Measurements from ENCODE around the gene MINK1. TPM values are rescaled to one million over a fixed set of nuclear protein-coding genes. Genes with fewer than 3 reads are reported as not detected.
A peak's percentile ranks its signal among the peaks of the same experiment; 100 is the strongest.

MINK1 gene
- total and polyA plus RNA-seq, 2 of the 13 experiments (the other 11 are each of a cell fraction or from before 2014, with no cell fraction given) = 17.2 to 63.9 TPM

DNA sequence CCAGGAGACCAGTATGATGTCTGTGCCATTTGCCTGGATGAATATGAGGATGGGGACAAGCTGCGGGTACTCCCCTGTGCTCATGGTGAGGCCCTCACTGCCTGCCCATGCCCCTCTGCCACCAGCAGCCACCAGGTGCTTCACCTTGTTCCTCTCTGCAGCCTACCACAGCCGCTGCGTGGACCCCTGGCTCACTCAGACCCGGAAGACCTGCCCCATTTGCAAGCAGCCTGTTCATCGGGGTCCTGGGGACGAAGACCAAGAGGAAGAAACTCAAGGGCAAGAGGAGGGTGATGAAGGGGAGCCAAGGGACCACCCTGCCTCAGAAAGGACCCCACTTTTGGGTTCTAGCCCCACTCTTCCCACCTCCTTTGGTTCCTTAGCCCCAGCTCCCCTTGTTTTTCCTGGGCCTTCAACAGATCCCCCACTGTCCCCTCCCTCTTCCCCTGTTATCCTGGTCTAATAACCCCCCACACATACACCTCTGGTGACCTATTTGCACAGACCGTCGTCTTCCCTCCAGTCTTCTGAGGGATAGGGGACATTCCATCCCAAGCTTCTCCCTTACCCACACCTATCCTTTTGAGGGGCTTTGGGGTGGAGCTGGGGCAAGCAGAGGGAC, 111.5 kb downstream of the MINK1 start (continued):
- no peak for TF ChIP-seq YY1 (IDR thresholded peaks at IDR 0.05; ENCODE audit: insufficient read depth, insufficient replicate concordance, low read depth, low read length)
- TF ChIP-seq, protein P1, sequence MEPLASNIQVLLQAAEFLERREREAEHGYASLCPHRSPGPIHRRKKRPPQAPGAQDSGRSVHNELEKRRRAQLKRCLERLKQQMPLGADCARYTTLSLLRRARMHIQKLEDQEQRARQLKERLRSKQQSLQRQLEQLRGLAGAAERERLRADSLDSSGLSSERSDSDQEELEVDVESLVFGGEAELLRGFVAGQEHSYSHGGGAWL (CRISPR knock-in tag; IDR thresholded peaks at IDR 0.05) = 0 out of 2 replicates have a peak, but pooled peaks have one; percentile 35
- no peak for TF ChIP-seq ZFX (CRISPR knock-in tag; IDR thresholded peaks at IDR 0.05; ENCODE audit: low read depth)
- TF ChIP-seq ZNF552 (CRISPR knock-in tag; IDR thresholded peaks at IDR 0.05; ENCODE audit: borderline replicate concordance) = no peak
- no peak for TF ChIP-seq ZNF652 (CRISPR knock-in tag; IDR thresholded peaks at IDR 0.05; ENCODE audit: borderline replicate concordance, low read depth)
- TF ChIP-seq SIX4 (CRISPR knock-in tag; IDR thresholded peaks at IDR 0.05) = no peak
- TF ChIP-seq ZSCAN25 (CRISPR knock-in tag; IDR thresholded peaks at IDR 0.05) = no peak
- TF ChIP-seq JARID2 (CRISPR knock-in tag; IDR thresholded peaks at IDR 0.05; ENCODE audit: insufficient replicate concordance) = no peak
- no peak for TF ChIP-seq ZNF10 (CRISPR knock-in tag; IDR thresholded peaks at IDR 0.05; ENCODE audit: borderline replicate concordance, low read depth)
- TF ChIP-seq CENPX (CRISPR knock-in tag; IDR thresholded peaks at IDR 0.05) = no peak
- no peak for TF ChIP-seq ZNF672 (CRISPR knock-in tag; IDR thresholded peaks at IDR 0.05)
- no peak for TF ChIP-seq GLI4 (CRISPR knock-in tag; IDR thresholded peaks at IDR 0.05; ENCODE audit: borderline replicate concordance)
- TF ChIP-seq DMAP1 (CRISPR knock-in tag; IDR thresholded peaks at IDR 0.05) = no peak
- TF ChIP-seq TIGD3 (CRISPR knock-in tag; IDR thresholded peaks at IDR 0.05; ENCODE audit: borderline replicate concordance) = 0 out of 2 replicates have a peak, but pooled peaks have one; percentile 40
- TF ChIP-seq ZNF878 (CRISPR knock-in tag; IDR thresholded peaks at IDR 0.05) = no peak
- TF ChIP-seq, protein P2, sequence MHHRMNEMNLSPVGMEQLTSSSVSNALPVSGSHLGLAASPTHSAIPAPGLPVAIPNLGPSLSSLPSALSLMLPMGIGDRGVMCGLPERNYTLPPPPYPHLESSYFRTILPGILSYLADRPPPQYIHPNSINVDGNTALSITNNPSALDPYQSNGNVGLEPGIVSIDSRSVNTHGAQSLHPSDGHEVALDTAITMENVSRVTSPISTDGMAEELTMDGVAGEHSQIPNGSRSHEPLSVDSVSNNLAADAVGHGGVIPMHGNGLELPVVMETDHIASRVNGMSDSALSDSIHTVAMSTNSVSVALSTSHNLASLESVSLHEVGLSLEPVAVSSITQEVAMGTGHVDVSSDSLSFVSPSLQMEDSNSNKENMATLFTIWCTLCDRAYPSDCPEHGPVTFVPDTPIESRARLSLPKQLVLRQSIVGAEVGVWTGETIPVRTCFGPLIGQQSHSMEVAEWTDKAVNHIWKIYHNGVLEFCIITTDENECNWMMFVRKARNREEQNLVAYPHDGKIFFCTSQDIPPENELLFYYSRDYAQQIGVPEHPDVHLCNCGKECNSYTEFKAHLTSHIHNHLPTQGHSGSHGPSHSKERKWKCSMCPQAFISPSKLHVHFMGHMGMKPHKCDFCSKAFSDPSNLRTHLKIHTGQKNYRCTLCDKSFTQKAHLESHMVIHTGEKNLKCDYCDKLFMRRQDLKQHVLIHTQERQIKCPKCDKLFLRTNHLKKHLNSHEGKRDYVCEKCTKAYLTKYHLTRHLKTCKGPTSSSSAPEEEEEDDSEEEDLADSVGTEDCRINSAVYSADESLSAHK (CRISPR knock-in tag; IDR thresholded peaks at IDR 0.05; ENCODE audit: borderline replicate concordance) = no peak
- no peak for TF ChIP-seq ZBTB7A (CRISPR knock-in tag; IDR thresholded peaks at IDR 0.05)
- no peak for TF ChIP-seq HMGXB3 (CRISPR knock-in tag; IDR thresholded peaks at IDR 0.05; ENCODE audit: borderline replicate concordance)
- no peak for TF ChIP-seq ZNF816 (CRISPR knock-in tag; IDR thresholded peaks at IDR 0.05; ENCODE audit: borderline replicate concordance)
- no peak for TF ChIP-seq CCAR2 (optimal IDR thresholded peaks at IDR 0.05; ENCODE audit: low read depth, low read length)
- TF ChIP-seq NFYC (CRISPR knock-in tag; IDR thresholded peaks at IDR 0.05) = no peak
- peak; percentile 75 for TF ChIP-seq HNRNPH1 (optimal IDR thresholded peaks at IDR 0.05; ENCODE audit: low read depth, low read length)
